ENCODE measurements around the gene CLNK. TPM values are rescaled to one million over a fixed set of nuclear protein-coding genes. Genes with fewer than 3 reads are reported as not detected.

Gene CLNK
- polyA plus RNA-seq, 1 donor, result 0.52 TPM

DNA sequence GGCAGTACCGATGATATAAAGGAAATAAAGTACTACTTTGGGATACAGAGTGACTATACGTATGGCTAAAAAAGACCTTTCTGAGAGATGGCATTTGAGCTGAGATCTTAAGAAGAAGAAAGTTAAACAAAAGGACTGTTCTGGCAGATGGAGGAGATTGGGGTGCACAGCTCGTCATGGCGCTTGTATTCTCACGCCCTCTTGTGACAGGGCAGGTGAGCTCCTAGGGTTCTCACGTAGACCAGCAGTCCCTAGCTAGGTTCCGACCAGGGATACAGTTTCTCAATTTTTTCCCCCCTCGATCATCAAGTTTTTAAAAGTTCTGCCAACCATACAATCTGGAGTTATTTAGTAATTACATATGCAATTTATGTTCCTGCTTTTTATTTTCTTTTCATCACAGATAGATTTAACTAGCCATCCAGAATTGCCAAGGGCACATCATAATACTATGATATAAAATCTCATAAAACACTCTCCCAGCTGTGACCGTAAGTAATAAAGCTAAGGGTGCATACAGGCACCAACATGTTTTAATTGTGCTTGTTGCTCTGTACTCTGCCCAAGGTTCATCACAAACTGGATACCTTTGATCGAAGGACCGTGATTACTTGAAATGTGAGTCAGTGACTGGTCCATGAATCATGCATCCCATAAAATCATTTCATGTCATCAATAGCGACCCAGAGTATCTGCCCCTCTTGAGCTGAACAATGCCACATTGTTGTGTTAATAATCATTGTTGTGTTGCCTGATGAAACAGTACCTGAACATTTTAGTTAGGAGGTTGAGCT is 157.9 kb downstream of the CLNK start:
- DNase-seq, result no peak
- H3K36me3 ChIP-seq (ENCODE audit: control insufficient read depth, insufficient read depth, low read length), result no peaks in the 10 kb centered on the region
- H3K27ac ChIP-seq (ENCODE audit: low read length), result no peak overlapping the region
- WGBS (ENCODE audit: insufficient coverage, low lambda C conversion rate), result 100% methylated on average over 2 of the region's 12 CpGs
- H3K4me3 ChIP-seq (ENCODE audit: low read length), result no peak overlapping the region
- H3K27me3 ChIP-seq (ENCODE audit: control insufficient read depth, insufficient read depth, low read length), result no peaks in the 10 kb centered on the region
- no peaks in the 10 kb centered on the region for H3K9me3 ChIP-seq (ENCODE audit: control insufficient read depth, low read depth, low read length)
- H3K4me1 ChIP-seq (ENCODE audit: control insufficient read depth, insufficient read depth, low read length), result no peaks in the 10 kb centered on the region

DNA sequence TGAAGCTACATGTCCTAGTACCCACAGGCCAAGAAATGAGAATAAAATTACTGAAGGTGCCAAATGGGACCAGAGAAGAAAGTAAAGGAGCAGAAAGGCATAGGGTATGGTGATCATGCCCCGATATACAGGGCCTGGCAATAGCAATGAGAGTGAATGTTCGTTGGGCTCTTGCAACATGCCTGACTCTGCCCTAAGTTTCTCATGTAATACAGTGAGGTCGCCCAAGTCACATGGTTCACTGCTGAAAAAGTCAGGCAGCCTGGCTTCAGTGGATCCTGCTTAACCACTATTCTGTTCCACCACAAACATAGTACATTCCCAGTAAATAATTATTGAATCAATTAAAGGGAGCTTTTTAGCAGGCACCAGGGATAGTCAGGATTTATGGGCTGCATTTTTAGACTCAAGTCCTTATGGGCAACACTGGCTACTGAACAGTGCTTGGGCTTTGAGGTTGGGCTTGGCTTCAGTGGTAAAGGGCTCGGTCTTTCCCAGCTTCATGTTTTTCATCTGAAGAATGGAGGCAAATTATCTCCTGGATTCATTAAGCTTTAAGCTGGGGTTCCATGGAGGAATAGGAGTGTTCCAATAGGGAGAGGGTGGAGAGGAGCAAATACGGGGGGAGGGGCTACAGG is 160.3 kb downstream of the CLNK start:
- Histone ChIP-seq H3K4me3 (ENCODE audit: low read length) (no peak overlapping the region), H3K27ac (ENCODE audit: low read length) (no peak overlapping the region), H3K4me1 (ENCODE audit: control insufficient read depth, insufficient read depth, low read length) (no peaks in the 10 kb centered on the region), H3K36me3 (ENCODE audit: control insufficient read depth, insufficient read depth, low read length) (no peaks in the 10 kb centered on the region), H3K27me3 (ENCODE audit: control insufficient read depth, insufficient read depth, low read length) (no peaks in the 10 kb centered on the region), H3K9me3 (ENCODE audit: control insufficient read depth, low read depth, low read length) (no peaks in the 10 kb centered on the region)
- no peak for DNase-seq
- no CpG with 5 or more reads among the region's 5 CpGs for WGBS (ENCODE audit: insufficient coverage, low lambda C conversion rate)

DNA sequence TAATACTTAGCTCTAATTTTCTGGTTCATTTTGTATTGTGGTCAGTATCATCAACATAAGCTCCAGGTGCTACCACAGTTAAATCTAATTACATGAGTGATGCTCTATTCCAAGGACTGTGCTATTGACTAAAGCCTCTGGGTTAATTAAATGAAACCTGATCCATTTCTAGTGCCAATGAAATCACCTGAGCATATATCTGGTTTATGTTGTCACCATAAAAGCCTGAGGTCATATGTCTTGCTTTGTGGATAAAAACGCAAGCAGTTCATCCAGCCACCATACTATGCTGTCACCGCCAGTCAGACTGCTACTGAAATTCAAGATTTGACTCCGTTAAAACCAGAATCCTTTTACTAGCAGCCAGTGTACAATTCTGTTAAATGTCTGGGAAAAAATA is 163.1 kb downstream of the CLNK start:
- H3K27me3 ChIP-seq (ENCODE audit: control insufficient read depth, insufficient read depth, low read length), result no peaks in the 10 kb centered on the region
- H3K4me3 ChIP-seq (ENCODE audit: low read length), result no peak overlapping the region
- no peak for DNase-seq
- H3K4me1 ChIP-seq (ENCODE audit: control insufficient read depth, insufficient read depth, low read length), result no peaks in the 10 kb centered on the region
- WGBS (ENCODE audit: insufficient coverage, low lambda C conversion rate), result no CpG with 5 or more reads among the region's 3 CpGs
- H3K9me3 ChIP-seq (ENCODE audit: control insufficient read depth, low read depth, low read length), result no peaks in the 10 kb centered on the region
- H3K27ac ChIP-seq (ENCODE audit: low read length), result no peak overlapping the region
- no peaks in the 10 kb centered on the region for H3K36me3 ChIP-seq (ENCODE audit: control insufficient read depth, insufficient read depth, low read length)

DNA sequence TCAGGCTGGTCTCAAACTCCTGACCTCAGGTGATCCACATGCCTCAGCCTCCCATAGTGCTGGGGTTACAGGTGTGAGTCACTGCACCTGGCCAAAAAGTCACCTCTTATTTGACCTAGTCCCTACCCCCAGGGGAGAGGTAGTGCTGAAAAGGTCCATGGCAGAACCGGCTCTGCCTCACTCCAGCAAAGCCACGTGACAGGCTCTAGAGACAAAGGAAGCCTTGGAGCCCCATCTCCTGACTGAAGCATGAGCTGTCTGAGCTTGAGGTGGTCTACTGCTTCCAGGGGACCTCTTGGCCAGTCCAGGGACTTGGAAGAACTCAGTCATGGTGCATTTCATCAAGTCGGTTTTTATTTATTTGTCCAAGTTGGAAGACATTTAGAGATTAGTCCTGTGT is 174.8 kb downstream of the CLNK start:
- H3K36me3 ChIP-seq (ENCODE audit: control insufficient read depth, insufficient read depth, low read length), result no peaks in the 10 kb centered on the region
- H3K27me3 ChIP-seq (ENCODE audit: control insufficient read depth, insufficient read depth, low read length), result no peaks in the 10 kb centered on the region
- H3K4me1 ChIP-seq (ENCODE audit: control insufficient read depth, insufficient read depth, low read length), result no peaks in the 10 kb centered on the region
- no peak overlapping the region for H3K27ac ChIP-seq (ENCODE audit: low read length)
- DNase-seq, result no peak
- no CpG with 5 or more reads among the region's 3 CpGs for WGBS (ENCODE audit: insufficient coverage, low lambda C conversion rate)
- no peaks in the 10 kb centered on the region for H3K9me3 ChIP-seq (ENCODE audit: control insufficient read depth, low read depth, low read length)
- H3K4me3 ChIP-seq (ENCODE audit: low read length), result no peak overlapping the region

DNA sequence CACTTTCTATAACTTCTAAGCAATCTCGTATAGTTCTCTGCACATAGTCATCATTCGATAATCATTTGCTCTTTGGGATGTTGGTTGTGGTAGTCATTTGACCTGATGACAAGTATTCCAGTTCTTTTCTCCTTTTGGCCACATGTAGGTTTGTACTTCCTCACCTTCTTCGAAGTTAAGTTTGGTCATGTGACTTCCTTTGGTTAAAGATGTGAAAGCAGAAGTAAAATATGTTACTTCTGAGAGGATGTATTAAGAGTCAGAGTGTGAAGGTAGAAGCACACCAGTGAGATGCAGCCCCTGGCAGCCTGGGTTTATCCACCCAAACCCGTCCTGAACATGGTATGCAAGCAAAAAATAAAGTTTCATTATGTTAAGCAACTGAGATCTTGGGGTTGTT is 178.5 kb downstream of the CLNK start:
- no peak for DNase-seq
- Histone ChIP-seq H3K4me3 (ENCODE audit: low read length) (no peak overlapping the region), H3K36me3 (ENCODE audit: control insufficient read depth, insufficient read depth, low read length) (no peaks in the 10 kb centered on the region), H3K4me1 (ENCODE audit: control insufficient read depth, insufficient read depth, low read length) (no peaks in the 10 kb centered on the region), H3K27ac (ENCODE audit: low read length) (no peak overlapping the region), H3K27me3 (ENCODE audit: control insufficient read depth, insufficient read depth, low read length) (no peaks in the 10 kb centered on the region), H3K9me3 (ENCODE audit: control insufficient read depth, low read depth, low read length) (no peaks in the 10 kb centered on the region)
- 100% methylated on average over 1 of the region's 4 CpGs for WGBS (ENCODE audit: insufficient coverage, low lambda C conversion rate)

DNA sequence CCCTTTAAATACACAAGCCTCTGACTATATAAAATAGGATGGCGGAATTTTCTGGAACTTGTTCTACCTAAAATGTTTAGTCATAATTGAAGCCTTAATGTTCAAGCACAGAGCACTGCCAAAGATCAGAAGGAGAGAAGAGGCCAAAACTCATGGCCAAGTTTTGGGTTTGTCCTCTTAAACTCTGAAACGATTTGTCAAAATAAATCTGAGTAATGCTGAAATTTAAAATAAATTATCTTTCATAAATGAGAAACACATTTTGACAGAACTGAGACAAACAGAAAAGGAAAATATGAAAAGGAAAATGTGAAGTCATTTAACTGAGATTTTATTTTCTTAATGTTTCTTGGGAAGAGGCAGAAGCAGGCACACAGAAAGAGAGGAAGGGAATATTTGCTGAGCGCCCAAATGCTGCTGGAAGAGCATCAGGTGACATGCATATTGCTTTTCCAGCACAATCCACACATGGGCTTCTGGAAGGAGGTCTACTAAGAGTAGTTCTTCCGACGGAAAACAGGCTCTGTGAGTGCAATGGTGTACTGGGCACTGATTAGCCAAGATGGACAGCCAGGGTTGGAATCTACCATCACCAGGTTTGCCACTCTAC is 179.9 kb downstream of the CLNK start:
- no peaks in the 10 kb centered on the region for H3K4me1 ChIP-seq (ENCODE audit: control insufficient read depth, insufficient read depth, low read length)
- no peak overlapping the region for H3K27ac ChIP-seq (ENCODE audit: low read length)
- no peaks in the 10 kb centered on the region for H3K9me3 ChIP-seq (ENCODE audit: control insufficient read depth, low read depth, low read length)
- 100% methylated on average over 1 of the region's 5 CpGs for WGBS (ENCODE audit: insufficient coverage, low lambda C conversion rate)
- H3K27me3 ChIP-seq (ENCODE audit: control insufficient read depth, insufficient read depth, low read length), result no peaks in the 10 kb centered on the region
- H3K4me3 ChIP-seq (ENCODE audit: low read length), result no peak overlapping the region
- no peak for DNase-seq
- no peaks in the 10 kb centered on the region for H3K36me3 ChIP-seq (ENCODE audit: control insufficient read depth, insufficient read depth, low read length)

DNA sequence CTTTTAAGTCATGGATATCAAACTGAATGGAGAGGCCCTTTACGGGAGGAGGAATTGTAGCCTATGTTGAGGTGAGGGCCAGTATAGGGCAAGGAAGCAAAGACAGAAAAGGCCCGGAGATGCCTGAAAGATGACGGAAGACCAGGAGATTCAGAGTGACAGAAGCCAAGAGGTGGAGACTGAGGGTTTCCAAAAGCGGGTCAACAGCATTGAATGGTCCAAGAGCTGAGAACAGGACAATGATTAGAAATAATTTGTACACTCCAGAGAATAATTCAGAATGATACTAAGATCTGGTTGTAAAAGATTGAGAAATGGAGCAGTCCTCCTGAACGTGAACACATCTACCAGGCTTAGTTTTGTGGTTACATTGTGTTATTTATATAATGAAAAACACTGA is 181.9 kb downstream of the CLNK start:
- no peaks in the 10 kb centered on the region for H3K9me3 ChIP-seq (ENCODE audit: control insufficient read depth, low read depth, low read length)
- H3K27me3 ChIP-seq (ENCODE audit: control insufficient read depth, insufficient read depth, low read length), result no peaks in the 10 kb centered on the region
- DNase-seq, result no peak
- H3K4me1 ChIP-seq (ENCODE audit: control insufficient read depth, insufficient read depth, low read length), result no peaks in the 10 kb centered on the region
- 100% methylated on average over 2 of the region's 5 CpGs for WGBS (ENCODE audit: insufficient coverage, low lambda C conversion rate)
- H3K36me3 ChIP-seq (ENCODE audit: control insufficient read depth, insufficient read depth, low read length), result no peaks in the 10 kb centered on the region
- H3K27ac ChIP-seq (ENCODE audit: low read length), result no peak overlapping the region
- H3K4me3 ChIP-seq (ENCODE audit: low read length), result no peak overlapping the region

DNA sequence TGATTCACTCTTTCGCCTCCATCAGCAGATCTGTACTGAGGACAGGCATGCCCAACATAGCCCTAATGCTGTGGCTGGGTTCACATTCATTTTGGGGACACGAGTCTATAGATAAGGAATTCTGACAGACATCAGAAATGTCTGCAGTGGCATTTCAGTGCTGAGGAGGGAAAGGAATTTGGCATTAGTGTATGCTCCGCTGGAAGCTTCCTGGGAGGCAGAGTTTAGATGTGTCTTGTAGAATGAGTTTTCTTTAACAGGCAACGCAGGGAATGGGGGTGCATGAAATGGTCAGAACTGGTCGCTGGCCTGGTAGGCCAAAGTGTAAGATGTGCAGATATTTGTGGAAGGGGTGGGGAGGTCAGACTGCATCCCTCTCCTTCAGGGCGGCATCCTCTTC is 183.8 kb downstream of the CLNK start:
- 100% methylated on average over 2 of the region's 6 CpGs for WGBS (ENCODE audit: insufficient coverage, low lambda C conversion rate)
- Histone ChIP-seq H3K27me3 (ENCODE audit: control insufficient read depth, insufficient read depth, low read length) (no peaks in the 10 kb centered on the region), H3K36me3 (ENCODE audit: control insufficient read depth, insufficient read depth, low read length) (no peaks in the 10 kb centered on the region), H3K9me3 (ENCODE audit: control insufficient read depth, low read depth, low read length) (no peaks in the 10 kb centered on the region), H3K27ac (ENCODE audit: low read length) (no peak overlapping the region), H3K4me1 (ENCODE audit: control insufficient read depth, insufficient read depth, low read length) (no peaks in the 10 kb centered on the region), H3K4me3 (ENCODE audit: low read length) (no peak overlapping the region)
- DNase-seq, result no peak

DNA sequence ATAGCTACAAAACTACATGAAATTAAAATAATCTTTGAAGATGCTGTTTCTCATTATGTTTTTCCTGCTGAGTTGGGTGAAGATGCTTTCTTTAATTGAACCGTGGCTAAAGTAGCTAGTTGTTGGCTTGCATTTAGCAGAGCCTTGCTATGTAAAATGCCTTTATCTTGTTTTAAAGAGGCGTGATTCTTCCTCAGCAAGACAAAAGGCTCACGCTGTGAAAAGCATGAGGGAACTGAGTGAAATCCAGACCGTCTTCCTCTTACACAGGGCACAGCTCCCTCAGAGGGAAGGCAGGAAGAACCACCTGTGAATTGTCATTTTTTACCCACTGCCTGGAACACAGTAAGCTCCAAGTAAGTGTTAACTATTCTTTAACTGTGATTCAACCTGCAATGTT is 188.4 kb downstream of the CLNK start:
- Histone ChIP-seq H3K36me3 (ENCODE audit: control insufficient read depth, insufficient read depth, low read length) (no peaks in the 10 kb centered on the region), H3K9me3 (ENCODE audit: control insufficient read depth, low read depth, low read length) (no peaks in the 10 kb centered on the region), H3K27ac (ENCODE audit: low read length) (no peak overlapping the region), H3K4me3 (ENCODE audit: low read length) (no peak overlapping the region), H3K27me3 (ENCODE audit: control insufficient read depth, insufficient read depth, low read length) (peaks cover 3% of the 10 kb centered on the region), H3K4me1 (ENCODE audit: control insufficient read depth, insufficient read depth, low read length) (no peaks in the 10 kb centered on the region)
- DNase-seq, result no peak
- WGBS (ENCODE audit: insufficient coverage, low lambda C conversion rate), result no CpG with 5 or more reads among the region's 4 CpGs

DNA sequence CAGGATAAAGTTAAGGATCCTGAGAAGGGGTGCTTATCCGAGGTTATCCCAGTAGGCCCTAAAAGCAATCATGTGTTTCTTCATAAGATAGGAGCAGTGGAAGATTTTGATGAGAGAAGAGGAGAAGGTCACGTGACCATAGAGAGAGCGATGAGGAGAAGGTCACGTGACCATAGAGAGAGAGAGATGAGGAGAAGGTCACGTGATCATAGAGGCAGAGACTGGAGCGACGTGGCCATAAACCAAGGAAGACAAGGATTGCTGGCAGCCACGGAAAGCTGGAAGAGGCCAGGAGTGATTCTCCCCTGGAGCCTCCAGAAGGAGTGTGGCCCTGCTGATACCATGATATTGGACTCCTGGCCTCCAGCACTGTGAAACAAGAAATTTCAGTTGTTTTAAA is 188.9 kb downstream of the CLNK start:
- WGBS (ENCODE audit: insufficient coverage, low lambda C conversion rate), result 95% methylated on average over 4 of the region's 8 CpGs
- no peak overlapping the region for H3K4me3 ChIP-seq (ENCODE audit: low read length)
- H3K36me3 ChIP-seq (ENCODE audit: control insufficient read depth, insufficient read depth, low read length), result no peaks in the 10 kb centered on the region
- H3K4me1 ChIP-seq (ENCODE audit: control insufficient read depth, insufficient read depth, low read length), result no peaks in the 10 kb centered on the region
- DNase-seq, result no peak
- peaks cover 3% of the 10 kb centered on the region for H3K27me3 ChIP-seq (ENCODE audit: control insufficient read depth, insufficient read depth, low read length)
- H3K9me3 ChIP-seq (ENCODE audit: control insufficient read depth, low read depth, low read length), result no peaks in the 10 kb centered on the region
- H3K27ac ChIP-seq (ENCODE audit: low read length), result no peak overlapping the region
